Occipital lobe (tissue), 1 donor: ENCODE data around the gene OSM. TPM values are rescaled to one million over a fixed set of nuclear protein-coding genes. Genes with fewer than 3 reads are reported as not detected.

Source experiments
- total RNA-seq: library from RNA; depleted of rRNA; stranded (reverse); fragments of >200 nt; gene quantifications from one replicate; pipeline ENCODE4 v1.2.3, GENCODE V29; 2014

OSM gene
- total RNA-seq, 1 donor from 2014 or later: 0.31 TPM

Other genes starting within 250 kb of the OSM start
- gene HORMAD2, start 186.4 kb downstream of the OSM start, total RNA-seq: 0.78 TPM
- not detected for gene LIF, start 20.1 kb downstream of the OSM start, total RNA-seq
- gene CASTOR1, start 22.7 kb upstream of the OSM start, total RNA-seq: 2.7 TPM
- gene TBC1D10A, start 60.1 kb upstream of the OSM start, total RNA-seq: 10.0 TPM
- gene SF3A1, start 90.0 kb upstream of the OSM start, total RNA-seq: 16.1 TPM
- 5.6 TPM for gene CCDC157, start 90.2 kb upstream of the OSM start, total RNA-seq
- 25.7 TPM for gene RNF215, start 120.6 kb upstream of the OSM start, total RNA-seq
- gene SEC14L2, start 130.2 kb upstream of the OSM start, total RNA-seq: 9.5 TPM
- gene MTFP1, start 158.9 kb upstream of the OSM start, total RNA-seq: 2.3 TPM
- gene SEC14L3, start 205.2 kb upstream of the OSM start, total RNA-seq: not detected
- gene SEC14L4, start 238.8 kb upstream of the OSM start, total RNA-seq: not detected